Kidney (tissue), 14 donors: ENCODE results near the gene RNF112. TPM values are rescaled to one million over a fixed set of nuclear protein-coding genes. Genes with fewer than 3 reads are reported as not detected.

Experiments
- DNase-seq, 5 donors: peaks; one replicate each; pipeline ENCODE4 v3.0.0-alpha.2; 2013 to 2020
- FAIRE-seq: peaks from 2 replicates; lab custom pipeline; 2012; peaks lifted over from hg19 to GRCh38; lab: Jason Lieb, UNC
- H3K27ac ChIP-seq, 2 donors: one replicate each; pipeline ENCODE4 v1.7.0; 2013; ENCODE audit warnings: low read depth in 2 of 2, low read length in 2 of 2, inconsistent platforms in 1 of 2
- H3K27me3 ChIP-seq: one replicate; pipeline ENCODE4 v1.7.1; 2013; ENCODE audit warnings: low read length, inconsistent platforms; ENCODE audit not compliant: control insufficient read depth, insufficient read depth
- H3K36me3 ChIP-seq, 3 donors: one replicate each; pipeline versions ENCODE4 v1.7.0 to v1.7.1; 2013; ENCODE audit warnings: low read length in 3 of 3, control low read depth in 1 of 3, inconsistent platforms in 1 of 3; ENCODE audit not compliant: insufficient read depth in 3 of 3, control insufficient read depth in 2 of 3
- H3K4me1 ChIP-seq, 3 donors: one replicate each; pipeline versions ENCODE4 v1.7.0 to v1.7.1; 2013; ENCODE audit warnings: low read length in 3 of 3, inconsistent platforms in 1 of 3, low read depth in 1 of 3; ENCODE audit not compliant: control insufficient read depth in 2 of 3, insufficient read depth in 2 of 3
- H3K4me3 ChIP-seq, 3 donors: one replicate each; pipeline versions ENCODE4 v1.7.0 to v1.8.1; 2013; ENCODE audit warnings: low read length in 3 of 3, control low read depth in 1 of 3, inconsistent platforms in 1 of 3
- H3K9ac ChIP-seq, 3 donors: one replicate each; pipeline versions ENCODE4 v1.7.0 to v1.7.1; 2013; ENCODE audit warnings: low read length in 3 of 3, control low read depth in 1 of 3, inconsistent platforms in 1 of 3
- H3K9me3 ChIP-seq, 3 donors: one replicate each; pipeline versions ENCODE4 v1.7.0 to v1.7.1; 2013; ENCODE audit warnings: low read length in 3 of 3, control low read depth in 1 of 3, inconsistent platforms in 1 of 3; ENCODE audit not compliant: control insufficient read depth in 2 of 3, insufficient read depth in 1 of 3
- intact Hi-C: fragments of 100-400 bp; cut with DNase I; formaldehyde crosslinking; loops from one replicate; pipeline ENCODE4 v1.11.1; 2022
- polyA plus RNA-seq: library from polyadenylated mRNA; stranded (reverse); fragments of 350-450 nt; fragmentation: Illumina TruSeq; extraction: RNeasy Lipid Tissue Mini Kit (QIAGEN cat#74804); gene quantifications from one replicate; pipeline ENCODE4 v1.2.3, GENCODE V29; 2014; ENCODE audit warnings: low read depth, low replicate concordance; ENCODE audit not compliant: insufficient read depth
- total RNA-seq: library from RNA; stranded (reverse); fragmentation: NEBNext Ultra II Directional; extraction: Animal tissue kit (Norgen Biotek cat#: 25700); gene quantifications from one replicate; pipeline ENCODE4 v1.2.1, GENCODE V29; 2021
- TF ChIP-seq, protein P1 (sequence below): IDR thresholded peaks from 3 replicates; pipeline ENCODE4 v1.5.1; 2012; ENCODE audit warnings: mild to moderate bottlenecking, moderate library complexity, borderline replicate concordance; ENCODE audit not compliant: insufficient read depth; ENCODE audit errors: extremely low read depth
- donor health status: control.
- donor health status: control.
- donor health status: control.
- donor health status: control.
- donor health status: control.
- donor health status: DM: yes; HTN: yes; CAD: no.
- donor health status: Normal renal cell carcinoma (clear cell type).

RNF112 gene
- total and polyA plus RNA-seq, 2 donors from 2014 or later: 0.99 to 7.3 TPM

DNA sequence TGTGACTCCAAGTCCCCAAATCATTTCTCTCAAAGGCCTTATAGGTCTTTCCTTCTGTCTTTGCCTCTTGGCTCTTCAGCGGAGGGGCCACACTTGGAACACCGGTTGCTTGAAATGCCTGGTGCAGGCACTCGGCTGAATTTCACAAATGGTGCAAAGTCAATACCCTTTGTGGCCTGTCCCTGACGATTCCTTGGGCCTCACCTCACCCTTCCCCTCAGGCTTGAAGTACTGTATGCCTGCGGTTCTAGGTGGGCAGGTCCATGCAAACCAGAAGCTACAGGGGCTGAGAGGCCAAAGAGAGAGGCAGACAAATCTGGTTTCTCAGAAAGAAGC lies 44.4 kb upstream of the RNF112 start:
- TF ChIP-seq, protein P1, sequence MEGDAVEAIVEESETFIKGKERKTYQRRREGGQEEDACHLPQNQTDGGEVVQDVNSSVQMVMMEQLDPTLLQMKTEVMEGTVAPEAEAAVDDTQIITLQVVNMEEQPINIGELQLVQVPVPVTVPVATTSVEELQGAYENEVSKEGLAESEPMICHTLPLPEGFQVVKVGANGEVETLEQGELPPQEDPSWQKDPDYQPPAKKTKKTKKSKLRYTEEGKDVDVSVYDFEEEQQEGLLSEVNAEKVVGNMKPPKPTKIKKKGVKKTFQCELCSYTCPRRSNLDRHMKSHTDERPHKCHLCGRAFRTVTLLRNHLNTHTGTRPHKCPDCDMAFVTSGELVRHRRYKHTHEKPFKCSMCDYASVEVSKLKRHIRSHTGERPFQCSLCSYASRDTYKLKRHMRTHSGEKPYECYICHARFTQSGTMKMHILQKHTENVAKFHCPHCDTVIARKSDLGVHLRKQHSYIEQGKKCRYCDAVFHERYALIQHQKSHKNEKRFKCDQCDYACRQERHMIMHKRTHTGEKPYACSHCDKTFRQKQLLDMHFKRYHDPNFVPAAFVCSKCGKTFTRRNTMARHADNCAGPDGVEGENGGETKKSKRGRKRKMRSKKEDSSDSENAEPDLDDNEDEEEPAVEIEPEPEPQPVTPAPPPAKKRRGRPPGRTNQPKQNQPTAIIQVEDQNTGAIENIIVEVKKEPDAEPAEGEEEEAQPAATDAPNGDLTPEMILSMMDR: no peak
- no peak overlapping the region for H3K9ac ChIP-seq
- FAIRE-seq (no peak), DNase-seq (no peak)
- no peaks in the 10 kb centered on the region for H3K27me3 ChIP-seq
- no peak overlapping the region for H3K27ac ChIP-seq
- intact Hi-C loops: loop anchor here (10.0 kb wide), 1 partner anchor 78 kb away; no protein-coding TSS in a partner anchor
- no peaks in the 10 kb centered on the region for H3K36me3 ChIP-seq
- H3K4me3 ChIP-seq: no peak overlapping the region
- peaks cover 0 to 16% (median 0%) of the 10 kb centered on the region in 3 donors for H3K4me1 ChIP-seq
- no peaks in the 10 kb centered on the region for H3K9me3 ChIP-seq

DNA sequence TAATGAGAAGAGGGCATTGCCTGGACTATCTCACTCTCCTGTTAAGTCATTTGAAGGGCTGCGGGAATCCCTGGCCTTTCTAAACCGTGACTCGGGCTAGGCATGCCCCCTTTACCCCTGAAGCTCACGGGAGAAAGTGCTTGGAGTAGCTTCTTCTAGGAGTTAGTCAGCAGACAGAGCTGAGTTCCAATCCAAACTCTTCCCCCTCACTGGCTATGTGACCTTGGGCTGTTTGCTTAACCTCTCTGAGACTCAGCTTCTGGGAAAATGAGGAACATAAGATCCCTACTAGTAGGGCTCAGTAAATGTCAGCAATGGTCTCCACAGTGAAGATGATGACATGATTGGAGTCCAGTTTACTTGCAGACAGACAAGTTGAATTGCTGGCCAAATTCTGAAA lies 42.8 kb upstream of the RNF112 start:
- Histone ChIP-seq H3K27ac (no peak overlapping the region), H3K4me1 (peaks cover 0 to 10% (median 0%) of the 10 kb centered on the region in 3 donors), H3K9ac (no peak overlapping the region), H3K27me3 (no peaks in the 10 kb centered on the region), H3K9me3 (no peaks in the 10 kb centered on the region), H3K4me3 (no peak overlapping the region), H3K36me3 (no peaks in the 10 kb centered on the region)
- intact Hi-C loops: loop anchor here (10.0 kb wide), 1 partner anchor 77 kb away; no protein-coding TSS in a partner anchor
- FAIRE-seq (no peak), DNase-seq (no peak)
- TF ChIP-seq, protein P1: no peak

DNA sequence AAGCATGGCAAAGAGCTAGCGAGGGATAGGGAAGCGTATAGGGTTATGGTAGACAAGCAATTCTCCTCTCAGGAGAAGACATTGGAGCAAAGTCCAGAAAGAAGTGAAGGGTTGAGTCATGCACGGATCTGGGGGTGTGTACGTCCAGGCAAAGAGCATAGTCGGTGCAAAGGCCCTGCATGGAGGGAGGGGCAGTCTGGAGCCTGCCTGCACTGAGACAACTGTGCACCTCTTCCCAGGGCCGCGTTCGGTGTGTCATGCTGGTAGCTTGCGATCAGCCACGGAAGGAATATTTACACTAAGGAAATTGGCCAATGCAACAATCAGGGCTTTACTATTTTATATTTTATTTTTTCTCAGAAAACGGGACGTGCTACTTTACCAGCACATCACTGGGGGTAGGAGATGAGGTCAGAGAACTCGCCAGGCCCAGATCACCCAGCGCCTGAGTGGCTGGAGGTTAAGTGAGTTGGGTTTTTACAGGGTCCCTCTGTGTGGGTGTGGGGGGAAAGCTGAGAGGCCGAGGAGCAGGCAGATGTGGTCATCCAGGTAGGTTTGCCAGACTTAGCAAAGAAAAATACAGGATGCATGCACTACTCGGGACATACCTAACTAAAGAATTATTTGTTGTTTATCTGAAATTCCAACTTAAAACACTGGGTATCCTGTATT lies 41.8 kb upstream of the RNF112 start:
- H3K9me3 ChIP-seq: no peaks in the 10 kb centered on the region
- TF ChIP-seq, protein P1: no peak
- no peaks in the 10 kb centered on the region for H3K36me3 ChIP-seq
- no peak overlapping the region for H3K9ac ChIP-seq
- H3K27me3 ChIP-seq: no peaks in the 10 kb centered on the region
- DNase-seq (peak in 1 of 5 donors; percentile 4), FAIRE-seq (no peak)
- no peak overlapping the region for H3K27ac ChIP-seq
- no peak overlapping the region for H3K4me3 ChIP-seq
- intact Hi-C loops: loop anchor here (10.0 kb wide), 1 partner anchor 76 kb away; no protein-coding TSS in a partner anchor
- peaks cover 0 to 10% (median 0%) of the 10 kb centered on the region in 3 donors for H3K4me1 ChIP-seq
